Adrenal gland (tissue), 12 donors: Measurements from ENCODE around the gene ADGRG4. TPM values are rescaled to one million over a fixed set of nuclear protein-coding genes. Genes with fewer than 3 reads are reported as not detected.

Experiments
- DNase-seq, 7 donors: peaks; one replicate each; pipeline ENCODE4 v3.0.0-alpha.2; 2019 to 2020
- H3K27ac ChIP-seq, 5 donors: fragments of 200-600 bp; sonication (generic) in 4 of 5; 1 replicate in 3 of 5; 2 replicates in 2 of 5; pipeline versions ENCODE4 v1.5.1 to v1.8.0; 2016 to 2020; ENCODE audit warnings: mild to moderate bottlenecking in 1 of 5
- H3K27me3 ChIP-seq: fragments of 200-600 bp; 2 replicates; pipeline ENCODE4 v1.8.0; 2021
- H3K36me3 ChIP-seq, 2 donors: fragments of 200-600 bp; replicated peaks in 1 of 2; 1 replicate in 1 of 2; 2 replicates in 1 of 2; pipeline versions ENCODE4 v1.5.1 to v1.8.0; 2018 to 2022
- H3K4me1 ChIP-seq, 2 donors: fragments of 200-600 bp; replicated peaks in 1 of 2; 1 replicate in 1 of 2; 2 replicates in 1 of 2; pipeline versions ENCODE4 v1.5.1 to v1.8.0; 2018 to 2021
- H3K4me3 ChIP-seq, 4 donors: fragments of 200-600 bp; sonication (generic) in 3 of 4; one replicate each; pipeline ENCODE4 v1.5.1; 2016 to 2018
- H3K9me3 ChIP-seq, 3 donors: fragments of 200-600 bp; sonication (generic) in 1 of 3; replicated peaks in 1 of 3; 1 replicate in 2 of 3; 2 replicates in 1 of 3; pipeline versions ENCODE4 v1.5.1 to v1.8.0; 2016 to 2021
- POLR2A ChIP-seq, 2 donors: fragments of 450-650 bp; IDR thresholded peaks; one replicate each; pipeline ENCODE4 v1.6.1; 2017; ENCODE audit warnings: antibody characterized with exemption in 2 of 2, mild to moderate bottlenecking in 2 of 2, moderate library complexity in 1 of 2
- WGBS, 4 donors: extraction: QIAGEN DNeasy Blood & Tissue Kit in 2 of 4; methylation state at CpG; one replicate each; pipeline versions ENCODE4 v1.1.5 to v1.1.7; 2013 to 2017; 5-methylcytosine and 5-hydroxymethylcytosine counted together
- intact Hi-C, 2 donors: fragments of 100-400 bp; cut with DNase I; formaldehyde crosslinking; loops; one replicate each; pipeline versions ENCODE4 v1.14.1 to v1.15.0; 2022 to 2023
- polyA plus RNA-seq, 3 donors: library from polyadenylated mRNA; stranded (reverse); fragments of 200-250 nt in 2 of 3; fragments of 350-450 nt in 1 of 3; fragmentation: Illumina TruSeq in 1 of 3; extraction: RNeasy Lipid Tissue Mini Kit (QIAGEN cat#74804) in 1 of 3; gene quantifications; one replicate each; pipeline ENCODE4 v1.2.3, GENCODE V29; 2013 to 2014
- total RNA-seq, 9 donors: library from RNA; depleted of rRNA in 4 of 9; stranded (reverse); fragments of >200 nt in 4 of 9; fragments of 120-200 nt in 1 of 9; fragmentation: NEBNext Ultra II Directional in 1 of 9; extraction: Animal tissue kit (Norgen Biotek cat#: 25700) in 1 of 9; gene quantifications; one replicate each; pipeline versions ENCODE4 v1.1.0 to v1.2.4, GENCODE V29; 2013 to 2023
- TF ChIP-seq, protein P1 (sequence below), 6 experiments: fragments of 450-650 bp in 4 of 6; fragments of 200-600 bp in 2 of 6; sonication (generic) in 1 of 6; IDR thresholded peaks; 1 replicate in 5 of 6; 2 replicates in 1 of 6; pipeline versions ENCODE4 v1.5.1 to v1.8.0; 2016 to 2021; ENCODE audit warnings: antibody characterized with exemption in 6 of 6, mild to moderate bottlenecking in 2 of 6, moderate library complexity in 1 of 6
- donor health status: healthy with polysubstance abuse.
- donor health status: Bipolar disorder and iron deficiency.
- donor health status: DM: yes; HTN: yes; CAD: no.
- donor health status: DM: no; HTN: no; CAD: no.
- donor health status: DM: no; HTN: no; CAD: no.
- donor health status: DM: yes; HTN: yes; CAD: no.

The ADGRG4 gene
- total and polyA plus RNA-seq, 12 donors, result under 0.01 to 0.11 (median 0.01) TPM; not detected in 4

DNA sequence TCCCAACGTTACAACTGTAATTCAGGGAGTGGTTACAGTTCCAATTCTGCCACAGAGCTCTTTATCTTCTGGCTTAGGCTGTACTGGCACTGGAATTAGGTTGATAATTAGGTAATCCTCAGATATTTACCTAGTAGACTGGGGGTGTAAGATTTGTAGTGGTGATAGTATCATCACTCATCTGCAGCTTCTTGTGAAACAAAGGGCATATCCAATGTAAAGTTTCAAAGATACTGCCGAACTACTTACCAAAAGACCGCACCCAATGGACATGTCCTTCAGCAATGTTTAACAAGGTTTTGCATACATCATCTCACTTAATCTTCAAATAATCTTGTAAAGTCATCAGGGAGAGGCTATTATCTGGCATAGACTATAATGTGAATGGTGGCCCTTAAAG, 20.8 kb downstream of the ADGRG4 start:
- intact Hi-C loops, result no loop called here
- no peak overlapping the region for H3K27ac ChIP-seq
- 61 to 76% (median 66%) methylated on average over 3 of the region's 3 CpGs; no CpG with 5 or more reads in 1 of the 4 donors for WGBS, 4 donors
- DNase-seq, result no peak
- H3K36me3 ChIP-seq, result no peaks in the 10 kb centered on the region
- TF ChIP-seq, protein P1, sequence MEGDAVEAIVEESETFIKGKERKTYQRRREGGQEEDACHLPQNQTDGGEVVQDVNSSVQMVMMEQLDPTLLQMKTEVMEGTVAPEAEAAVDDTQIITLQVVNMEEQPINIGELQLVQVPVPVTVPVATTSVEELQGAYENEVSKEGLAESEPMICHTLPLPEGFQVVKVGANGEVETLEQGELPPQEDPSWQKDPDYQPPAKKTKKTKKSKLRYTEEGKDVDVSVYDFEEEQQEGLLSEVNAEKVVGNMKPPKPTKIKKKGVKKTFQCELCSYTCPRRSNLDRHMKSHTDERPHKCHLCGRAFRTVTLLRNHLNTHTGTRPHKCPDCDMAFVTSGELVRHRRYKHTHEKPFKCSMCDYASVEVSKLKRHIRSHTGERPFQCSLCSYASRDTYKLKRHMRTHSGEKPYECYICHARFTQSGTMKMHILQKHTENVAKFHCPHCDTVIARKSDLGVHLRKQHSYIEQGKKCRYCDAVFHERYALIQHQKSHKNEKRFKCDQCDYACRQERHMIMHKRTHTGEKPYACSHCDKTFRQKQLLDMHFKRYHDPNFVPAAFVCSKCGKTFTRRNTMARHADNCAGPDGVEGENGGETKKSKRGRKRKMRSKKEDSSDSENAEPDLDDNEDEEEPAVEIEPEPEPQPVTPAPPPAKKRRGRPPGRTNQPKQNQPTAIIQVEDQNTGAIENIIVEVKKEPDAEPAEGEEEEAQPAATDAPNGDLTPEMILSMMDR (IDR thresholded peaks at IDR 0.05), result no peak
- TF ChIP-seq POLR2A (IDR thresholded peaks at IDR 0.05), result no peak
- H3K9me3 ChIP-seq, result no peaks in the 10 kb centered on the region
- H3K27me3 ChIP-seq, result peaks cover 14% of the 10 kb centered on the region
- no peaks in the 10 kb centered on the region for H3K4me1 ChIP-seq
- H3K4me3 ChIP-seq, result no peak overlapping the region

DNA sequence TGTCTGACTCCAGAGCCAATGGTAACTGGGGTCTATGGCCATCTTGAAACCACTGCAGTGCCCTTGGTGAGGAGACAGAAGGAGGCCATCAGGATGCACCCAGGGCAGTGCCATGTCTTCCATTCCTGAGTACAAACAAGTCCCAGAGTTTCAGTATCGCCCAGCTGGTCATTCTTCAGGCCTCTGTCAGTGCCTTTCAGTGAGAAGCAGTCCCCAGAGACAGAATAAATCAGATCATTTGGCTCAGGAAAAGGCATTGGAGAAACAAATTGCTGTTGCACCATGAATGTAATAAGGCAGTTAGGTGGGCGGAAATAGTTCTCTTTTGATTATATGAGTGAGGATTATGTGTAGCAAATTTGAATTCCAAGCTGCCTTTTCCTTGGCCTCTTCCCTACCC, 21.3 kb downstream of the ADGRG4 start:
- Histone ChIP-seq H3K27ac (no peak overlapping the region), H3K4me3 (no peak overlapping the region), H3K27me3 (peaks cover 12% of the 10 kb centered on the region), H3K9me3 (no peaks in the 10 kb centered on the region), H3K36me3 (no peaks in the 10 kb centered on the region), H3K4me1 (no peaks in the 10 kb centered on the region)
- WGBS, 4 donors, result 39 to 67% (median 45%) methylated on average over 1 to 2 of the region's 2 CpGs
- no peak for TF ChIP-seq POLR2A (IDR thresholded peaks at IDR 0.05)
- TF ChIP-seq, protein P1 (IDR thresholded peaks at IDR 0.05), result no peak
- no peak for DNase-seq
- intact Hi-C loops, result no loop called here

DNA sequence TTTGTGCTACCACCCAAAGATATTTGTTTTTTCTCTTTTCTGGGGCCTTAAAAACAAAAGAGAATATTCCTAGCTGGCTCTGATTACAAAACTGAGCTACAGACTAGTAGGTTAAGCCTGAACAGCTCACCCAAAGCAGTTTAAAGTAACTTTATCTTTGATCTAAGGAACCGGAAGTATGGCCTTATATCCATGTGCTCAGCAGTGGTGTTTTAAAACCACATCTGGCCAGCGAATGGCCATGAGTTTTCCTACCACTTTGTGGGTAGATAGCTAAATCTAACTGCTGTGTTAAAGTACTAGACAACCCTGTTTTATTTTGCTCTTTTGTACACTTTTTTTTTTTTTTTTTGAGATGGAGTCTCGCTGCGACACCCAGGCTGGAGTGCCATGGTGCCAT, 24.6 kb downstream of the ADGRG4 start:
- Histone ChIP-seq H3K27me3 (peaks cover 15% of the 10 kb centered on the region), H3K4me3 (no peak overlapping the region), H3K27ac (no peak overlapping the region), H3K4me1 (no peaks in the 10 kb centered on the region), H3K36me3 (no peaks in the 10 kb centered on the region), H3K9me3 (no peaks in the 10 kb centered on the region)
- intact Hi-C loops, result no loop called here
- TF ChIP-seq, protein P1 (IDR thresholded peaks at IDR 0.05), result no peak
- no peak for TF ChIP-seq POLR2A (IDR thresholded peaks at IDR 0.05)
- DNase-seq, result no peak
- 74 to 82% (median 79%) methylated on average over 4 of the region's 4 CpGs for WGBS, 4 donors

DNA sequence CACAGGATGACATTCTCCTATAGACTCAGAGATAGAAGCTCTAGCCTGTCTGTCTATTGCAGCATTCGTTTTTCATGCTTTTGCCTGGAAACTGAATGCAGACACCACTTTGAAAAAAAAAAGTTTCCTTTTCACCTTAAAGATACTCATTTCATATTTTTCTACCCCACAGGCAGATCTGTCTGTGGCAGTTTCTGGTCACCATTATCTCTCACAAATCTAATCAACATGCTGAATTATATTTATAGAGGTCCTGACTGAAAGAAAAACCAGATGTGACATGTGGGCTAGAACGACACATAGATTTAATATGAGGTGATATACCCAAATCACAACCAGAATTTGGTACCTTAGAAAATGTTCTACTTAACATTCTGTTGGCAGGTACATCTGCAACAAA, 28.2 kb downstream of the ADGRG4 start:
- Histone ChIP-seq H3K4me3 (no peak overlapping the region), H3K27me3 (peaks cover 15% of the 10 kb centered on the region), H3K9me3 (no peaks in the 10 kb centered on the region), H3K27ac (no peak overlapping the region), H3K36me3 (no peaks in the 10 kb centered on the region), H3K4me1 (no peaks in the 10 kb centered on the region)
- intact Hi-C loops, result no loop called here
- DNase-seq, result no peak
- TF ChIP-seq POLR2A (IDR thresholded peaks at IDR 0.05), result no peak
- TF ChIP-seq, protein P1 (IDR thresholded peaks at IDR 0.05), result no peak
- WGBS, 4 donors, result 47 to 72% (median 50%) methylated on average over 2 of the region's 2 CpGs
